ENCODE measurements around the gene PFKFB4. TPM values are rescaled to one million over a fixed set of nuclear protein-coding genes. Genes with fewer than 3 reads are reported as not detected.

Gene PFKFB4
- total and polyA plus RNA-seq, 10 donors, result 2.0 to 43.1 (median 19.4) TPM

- Histone ChIP-seq H3K4me1 (peaks cover 0 to 35% (median 17%) of the 10 kb centered on the region in 6 donors), H3K4me3 (no peak overlapping the region), H3K9me3 (no peaks in the 10 kb centered on the region), H3K27ac (no peak overlapping the region), H3K27me3 (replicated peaks in 1 of 7) (peaks cover 0 to 76% (median 19%) of the 10 kb centered on the region in 7 donors), H3K36me3 (peaks cover 0 to 12% (median under 1%) of the 10 kb centered on the region in 6 donors)
- DNase-seq, result no peak
- 80 to 94% (median 86%) methylated on average over 6 to 22 of the region's 22 CpGs for WGBS, 5 donors
- no peak for TF ChIP-seq POLR2A (IDR thresholded peaks at IDR 0.05)
- TF ChIP-seq, protein P1, sequence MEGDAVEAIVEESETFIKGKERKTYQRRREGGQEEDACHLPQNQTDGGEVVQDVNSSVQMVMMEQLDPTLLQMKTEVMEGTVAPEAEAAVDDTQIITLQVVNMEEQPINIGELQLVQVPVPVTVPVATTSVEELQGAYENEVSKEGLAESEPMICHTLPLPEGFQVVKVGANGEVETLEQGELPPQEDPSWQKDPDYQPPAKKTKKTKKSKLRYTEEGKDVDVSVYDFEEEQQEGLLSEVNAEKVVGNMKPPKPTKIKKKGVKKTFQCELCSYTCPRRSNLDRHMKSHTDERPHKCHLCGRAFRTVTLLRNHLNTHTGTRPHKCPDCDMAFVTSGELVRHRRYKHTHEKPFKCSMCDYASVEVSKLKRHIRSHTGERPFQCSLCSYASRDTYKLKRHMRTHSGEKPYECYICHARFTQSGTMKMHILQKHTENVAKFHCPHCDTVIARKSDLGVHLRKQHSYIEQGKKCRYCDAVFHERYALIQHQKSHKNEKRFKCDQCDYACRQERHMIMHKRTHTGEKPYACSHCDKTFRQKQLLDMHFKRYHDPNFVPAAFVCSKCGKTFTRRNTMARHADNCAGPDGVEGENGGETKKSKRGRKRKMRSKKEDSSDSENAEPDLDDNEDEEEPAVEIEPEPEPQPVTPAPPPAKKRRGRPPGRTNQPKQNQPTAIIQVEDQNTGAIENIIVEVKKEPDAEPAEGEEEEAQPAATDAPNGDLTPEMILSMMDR (IDR thresholded peaks at IDR 0.05 in 8 of 11, conservative IDR thresholded peaks at IDR 0.05 in 3 of 11), result no peak
- TF ChIP-seq POLR2AphosphoS5 (IDR thresholded peaks at IDR 0.05), result no peak
- intact Hi-C loops (cut with DNase I; ENCODE audit: low total_unique reads), result no loop called here
Observed at GRCh38 chr3:48591886-48592518, 35.4 kb upstream of the PFKFB4 start.

GRCh38 chr3:48591436-48591835 lies 34.8 kb upstream of the PFKFB4 start:
- peaks cover 0 to 76% (median 19%) of the 10 kb centered on the region in 7 donors for H3K27me3 ChIP-seq (replicated peaks in 1 of 7)
- no peaks in the 10 kb centered on the region for H3K9me3 ChIP-seq
- intact Hi-C loops (cut with DNase I; ENCODE audit: low total_unique reads), result no loop called here
- H3K27ac ChIP-seq, result no peak overlapping the region
- peaks cover 0 to 13% (median 0%) of the 10 kb centered on the region in 6 donors for H3K36me3 ChIP-seq
- DNase-seq, result no peak
- TF ChIP-seq POLR2A (IDR thresholded peaks at IDR 0.05) (no peak), POLR2AphosphoS5 (IDR thresholded peaks at IDR 0.05) (no peak)
- TF ChIP-seq, protein P1 (IDR thresholded peaks at IDR 0.05 in 8 of 11, conservative IDR thresholded peaks at IDR 0.05 in 3 of 11), result no peak
- H3K4me3 ChIP-seq, result no peak overlapping the region
- peaks cover 0 to 29% (median 15%) of the 10 kb centered on the region in 6 donors for H3K4me1 ChIP-seq
- WGBS, 5 donors, result 85 to 92% (median 86%) methylated on average over 7 to 14 of the region's 14 CpGs

GRCh38 chr3:48588230-48588629 lies 31.6 kb upstream of the PFKFB4 start:
- Histone ChIP-seq H3K36me3 (peaks cover 0 to 27% (median 0%) of the 10 kb centered on the region in 6 donors), H3K27ac (no peak overlapping the region), H3K4me1 (no peaks in the 10 kb centered on the region), H3K9me3 (no peaks in the 10 kb centered on the region), H3K27me3 (replicated peaks in 1 of 7) (peaks cover 0 to 47% (median 3%) of the 10 kb centered on the region in 7 donors), H3K4me3 (no peak overlapping the region)
- intact Hi-C loops (cut with DNase I; ENCODE audit: low total_unique reads), result no loop called here
- WGBS, 5 donors, result 52 to 76% (median 58%) methylated on average over 15 of the region's 15 CpGs
- DNase-seq, result no peak
- TF ChIP-seq, protein P1 (IDR thresholded peaks at IDR 0.05 in 8 of 11, conservative IDR thresholded peaks at IDR 0.05 in 3 of 11), result no peak
- TF ChIP-seq POLR2A (IDR thresholded peaks at IDR 0.05) (no peak), POLR2AphosphoS5 (IDR thresholded peaks at IDR 0.05) (no peak)

DNA sequence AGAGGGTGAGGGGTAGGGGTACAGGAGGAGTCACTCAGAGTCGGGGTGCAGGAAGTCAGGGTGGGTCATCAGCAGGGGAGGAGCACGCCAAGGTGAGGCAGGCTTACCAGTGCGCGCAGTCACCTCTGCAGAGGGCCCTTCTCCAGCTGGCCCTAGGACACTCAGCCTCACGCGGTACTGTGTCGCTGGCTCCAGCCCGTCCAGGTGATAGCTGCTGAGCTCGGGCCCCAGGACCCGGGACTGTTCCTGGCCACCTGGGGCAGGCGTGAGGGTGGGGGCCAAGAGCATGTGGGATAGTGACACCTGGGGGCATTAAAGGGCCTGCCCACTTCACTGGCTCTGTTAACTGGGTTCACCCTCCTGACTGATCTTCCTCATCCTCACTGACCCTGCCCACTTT lies 31.1 kb upstream of the PFKFB4 start:
- intact Hi-C loops (cut with DNase I; ENCODE audit: low total_unique reads), result no loop called here
- DNase-seq, result no peak
- H3K36me3 ChIP-seq, result peaks cover 0 to 27% (median 0%) of the 10 kb centered on the region in 6 donors
- no peaks in the 10 kb centered on the region for H3K9me3 ChIP-seq
- H3K27ac ChIP-seq, result no peak overlapping the region
- peaks cover 0 to 42% (median 3%) of the 10 kb centered on the region in 7 donors for H3K27me3 ChIP-seq (replicated peaks in 1 of 7)
- 70 to 89% (median 78%) methylated on average over 4 to 11 of the region's 11 CpGs for WGBS, 5 donors
- TF ChIP-seq POLR2AphosphoS5 (IDR thresholded peaks at IDR 0.05) (no peak), POLR2A (IDR thresholded peaks at IDR 0.05) (no peak)
- TF ChIP-seq, protein P1 (IDR thresholded peaks at IDR 0.05 in 8 of 11, conservative IDR thresholded peaks at IDR 0.05 in 3 of 11), result no peak
- no peaks in the 10 kb centered on the region for H3K4me1 ChIP-seq
- no peak overlapping the region for H3K4me3 ChIP-seq

Measured in spleen (tissue), 11 donors.